CD4-positive, alpha-beta T cell treated with Interleukin-4 for 1 hour (primary cell): ENCODE results near the gene CNEP1R1.
"Not testable (repeated sequence)": the region's sequence is repeated elsewhere in the genome, so short reads cannot be mapped to it uniquely, and the experiment has no call there.

Source experiments
- DNase-seq, 2 donors: peaks; one replicate each; pipeline ENCODE4 v3.0.0-alpha.2; 2020 to 2022

The CNEP1R1 gene

GRCh38 chr16:50024684-50025536 lies at the start of gene CNEP1R1:
TSS of gene CNEP1R1 (plus strand) at chr16:50025225. CDS start at chr16:50025316, 91 bp downstream.
- peak; percentile 96 to 98 for DNase-seq

- DNase-seq, result no peak
Measured at GRCh38 chr16:49977427-49977826, 47.6 kb upstream of the CNEP1R1 start.

GRCh38 chr16:49978569-49979326 lies 46.3 kb upstream of the CNEP1R1 start:
- DNase-seq, result no peak

GRCh38 chr16:49980166-49980565 lies 44.9 kb upstream of the CNEP1R1 start:
- DNase-seq, result no peak

GRCh38 chr16:49986351-49987124 lies 38.5 kb upstream of the CNEP1R1 start:
- DNase-seq, result no peak

GRCh38 chr16:49987381-49987780 lies 37.6 kb upstream of the CNEP1R1 start:
- DNase-seq, result no peak

GRCh38 chr16:49992825-49993224 lies 32.2 kb upstream of the CNEP1R1 start:
- no peak for DNase-seq

GRCh38 chr16:49993579-49993978 lies 31.4 kb upstream of the CNEP1R1 start:
- no peak for DNase-seq

- DNase-seq, result no peak
Measured at GRCh38 chr16:49994006-49994405, 31.0 kb upstream of the CNEP1R1 start.

GRCh38 chr16:49995720-49996119 lies 29.3 kb upstream of the CNEP1R1 start:
- DNase-seq, result no peak

GRCh38 chr16:49997721-49998251 lies 27.2 kb upstream of the CNEP1R1 start:
- DNase-seq, result no peak

GRCh38 chr16:49998991-49999390 lies 26.0 kb upstream of the CNEP1R1 start:
- DNase-seq, result no peak

GRCh38 chr16:50001144-50001543 lies 23.9 kb upstream of the CNEP1R1 start:
- no peak for DNase-seq

- no peak for DNase-seq
Measured at GRCh38 chr16:50002190-50002589, 22.8 kb upstream of the CNEP1R1 start.

- no peak for DNase-seq
Measured at GRCh38 chr16:50004239-50004638, 20.8 kb upstream of the CNEP1R1 start.

GRCh38 chr16:50006964-50007363 lies 18.1 kb upstream of the CNEP1R1 start:
- no peak for DNase-seq

GRCh38 chr16:50007744-50008143 lies 17.3 kb upstream of the CNEP1R1 start:
- DNase-seq, result no peak

- DNase-seq, result no peak
Measured at GRCh38 chr16:50010212-50010611, 14.8 kb upstream of the CNEP1R1 start.

GRCh38 chr16:50011707-50012106 lies 13.3 kb upstream of the CNEP1R1 start:
- DNase-seq, result no peak

GRCh38 chr16:50012182-50012581 lies 12.8 kb upstream of the CNEP1R1 start:
- DNase-seq, result no peak

GRCh38 chr16:50014211-50014610 lies 10.8 kb upstream of the CNEP1R1 start:
- DNase-seq, result not testable (repeated sequence)

- DNase-seq, result no peak
Measured at GRCh38 chr16:50015631-50016030, 9.4 kb upstream of the CNEP1R1 start.

GRCh38 chr16:50017553-50017952 lies 7.5 kb upstream of the CNEP1R1 start:
- DNase-seq, result no peak
